HepG2 (cell line): ENCODE data around the gene TTYH1. TPM values are rescaled to one million over a fixed set of nuclear protein-coding genes. Genes with fewer than 3 reads are reported as not detected.

Source experiments
- ARID2 ChIP-seq: sonication (generic); formaldehyde crosslinking; IDR thresholded peaks from 2 replicates; pipeline ENCODE4 v1.8.1; 2022; ENCODE audit warnings: mild to moderate bottlenecking, missing genetic modification reagents, borderline replicate concordance
- CAMTA2 ChIP-seq: sonication (generic); formaldehyde crosslinking; IDR thresholded peaks from 2 replicates; pipeline ENCODE4 v1.4.0; 2020; ENCODE audit warnings: mild to moderate bottlenecking, missing genetic modification reagents, borderline replicate concordance
- CBFB ChIP-seq: sonication (generic); formaldehyde crosslinking; IDR thresholded peaks from 2 replicates; pipeline ENCODE4 v1.4.0; 2020; ENCODE audit warnings: missing genetic modification reagents
- FOXM1 ChIP-seq: sonication (generic); formaldehyde crosslinking; IDR thresholded peaks from 2 replicates; pipeline ENCODE4 v1.5.0; 2020; ENCODE audit warnings: missing genetic modification reagents
- HNF4G ChIP-seq, 2 experiments: sonication (generic) in 1 of 2; formaldehyde crosslinking in 1 of 2; IDR thresholded peaks; 2 replicates each; pipeline versions ENCODE4 v1.4.0 to v1.6.1; 2011 to 2020; ENCODE audit warnings: borderline replicate concordance in 2 of 2, low read depth in 2 of 2, mild to moderate bottlenecking in 2 of 2, low read length in 1 of 2, missing genetic modification reagents in 1 of 2, moderate library complexity in 1 of 2
- HOXA5 ChIP-seq: sonication (generic); formaldehyde crosslinking; IDR thresholded peaks from 2 replicates; pipeline ENCODE4 v1.4.0; 2020; ENCODE audit warnings: missing genetic modification reagents
- IKZF4 ChIP-seq: sonication (generic); formaldehyde crosslinking; IDR thresholded peaks from 2 replicates; pipeline ENCODE4 v1.5.1; 2020; ENCODE audit warnings: borderline replicate concordance, mild to moderate bottlenecking, low read depth, missing genetic modification reagents; ENCODE audit errors: not compliant biosample characterization
- KAT8 ChIP-seq: IDR thresholded peaks from 2 replicates; pipeline ENCODE4 v1.6.1; 2016; ENCODE audit warnings: missing genetic modification reagents, missing compliant biosample characterization
- MED13 ChIP-seq: sonication (generic); formaldehyde crosslinking; IDR thresholded peaks from 2 replicates; pipeline ENCODE4 v1.5.0; 2020; ENCODE audit warnings: missing genetic modification reagents
- NR2C2 ChIP-seq: sonication (generic); formaldehyde crosslinking; IDR thresholded peaks from 2 replicates; pipeline ENCODE4 v1.4.0; 2020; ENCODE audit warnings: missing genetic modification reagents, mild to moderate bottlenecking, moderate library complexity, borderline replicate concordance
- NR2F6 ChIP-seq, 2 experiments: IDR thresholded peaks; 2 replicates each; pipeline ENCODE4 v1.6.1; 2016; ENCODE audit warnings: antibody characterized with exemption in 1 of 2, mild to moderate bottlenecking in 1 of 2
- RFX5 ChIP-seq: IDR thresholded peaks from 2 replicates; pipeline ENCODE4 v1.6.1; 2011; ENCODE audit warnings: low read depth, low read length, improper control_type of control experiment
- RNF2 ChIP-seq: fragments of 450-650 bp; conservative IDR thresholded peaks from 2 replicates; pipeline ENCODE4 v1.6.1; 2016; ENCODE audit warnings: low read depth
- SMC3 ChIP-seq: IDR thresholded peaks from 2 replicates; pipeline ENCODE4 v1.6.1; 2011; ENCODE audit warnings: low read length, improper control_type of control experiment
- SNRNP70 ChIP-seq: fragments of 200-400 bp; formaldehyde crosslinking; IDR thresholded peaks from 2 replicates; pipeline ENCODE4 v1.6.1; 2017; ENCODE audit warnings: mild to moderate bottlenecking, low read depth, low read length, moderate library complexity
- TEF ChIP-seq: sonication (generic); formaldehyde crosslinking; IDR thresholded peaks from 2 replicates; pipeline ENCODE4 v1.5.0; 2020; ENCODE audit warnings: missing genetic modification reagents
- XRCC5 ChIP-seq: fragments of 200-400 bp; formaldehyde crosslinking; optimal IDR thresholded peaks from 2 replicates; pipeline ENCODE3; 2017; ENCODE audit warnings: mild to moderate bottlenecking, low read length
- ZBTB33 ChIP-seq: sonication (generic); formaldehyde crosslinking; IDR thresholded peaks from 2 replicates; pipeline ENCODE4 v1.4.0; 2020; ENCODE audit warnings: missing genetic modification reagents
- ZNF20 ChIP-seq: sonication (generic); formaldehyde crosslinking; IDR thresholded peaks from 2 replicates; pipeline ENCODE4 v1.4.0; 2020; ENCODE audit warnings: mild to moderate bottlenecking, moderate library complexity, missing genetic modification reagents
- ZNF44 ChIP-seq: sonication (generic); formaldehyde crosslinking; IDR thresholded peaks from 2 replicates; pipeline ENCODE4 v1.5.1; 2020; ENCODE audit warnings: mild to moderate bottlenecking, missing genetic modification reagents
- ZNF563 ChIP-seq: sonication (generic); formaldehyde crosslinking; IDR thresholded peaks from 2 replicates; pipeline ENCODE4 v1.8.0; 2022; ENCODE audit warnings: mild to moderate bottlenecking, moderate library complexity, missing genetic modification reagents
- ZNF784 ChIP-seq: sonication (generic); formaldehyde crosslinking; IDR thresholded peaks from 2 replicates; pipeline ENCODE4 v1.5.1; 2020; ENCODE audit warnings: missing genetic modification reagents, mild to moderate bottlenecking, borderline replicate concordance
- ZSCAN21 ChIP-seq: sonication (generic); formaldehyde crosslinking; IDR thresholded peaks from 2 replicates; pipeline ENCODE4 v1.8.0; 2022; ENCODE audit warnings: mild to moderate bottlenecking, missing genetic modification reagents, moderate library complexity, borderline replicate concordance
- polyA plus RNA-seq, 8 experiments: library from polyadenylated mRNA; depleted of rRNA in 3 of 8; stranded (reverse) in 7 of 8; unstranded in 1 of 8; fragments of >200 nt; fragmentation: Illumina TruSeq in 4 of 8; extraction: Trizol in 4 of 8; gene quantifications; 2 replicates each; pipeline versions ENCODE4 v1.2.1 to v1.2.3, GENCODE V29; 2011 to 2016; ENCODE audit warnings: low read depth in 4 of 8, missing spikeins in 1 of 8, mixed read lengths in 1 of 8; ENCODE audit not compliant: insufficient read depth in 1 of 8
- total RNA-seq, 5 experiments: library from RNA; depleted of rRNA; stranded (reverse); fragments of >200 nt; fragmentation: Illumina TruSeq; extraction: Trizol; gene quantifications; 2 replicates each; pipeline ENCODE4 v1.2.3, GENCODE V29; 2016; ENCODE audit warnings: low read depth in 1 of 5
- TF ChIP-seq, protein P1 (sequence below): sonication (generic); formaldehyde crosslinking; IDR thresholded peaks from 2 replicates; pipeline ENCODE4 v1.4.0; 2020; ENCODE audit warnings: mild to moderate bottlenecking, missing genetic modification reagents
- TF ChIP-seq, protein P2 (sequence below): sonication (generic); formaldehyde crosslinking; IDR thresholded peaks from 2 replicates; pipeline ENCODE4 v1.4.0; 2020; ENCODE audit warnings: missing genetic modification reagents

The TTYH1 gene
- total and polyA plus RNA-seq, 2 of the 13 experiments (the other 11 are each of a cell fraction or from before 2014, with no cell fraction given), result 6.9 to 19.9 TPM

DNA sequence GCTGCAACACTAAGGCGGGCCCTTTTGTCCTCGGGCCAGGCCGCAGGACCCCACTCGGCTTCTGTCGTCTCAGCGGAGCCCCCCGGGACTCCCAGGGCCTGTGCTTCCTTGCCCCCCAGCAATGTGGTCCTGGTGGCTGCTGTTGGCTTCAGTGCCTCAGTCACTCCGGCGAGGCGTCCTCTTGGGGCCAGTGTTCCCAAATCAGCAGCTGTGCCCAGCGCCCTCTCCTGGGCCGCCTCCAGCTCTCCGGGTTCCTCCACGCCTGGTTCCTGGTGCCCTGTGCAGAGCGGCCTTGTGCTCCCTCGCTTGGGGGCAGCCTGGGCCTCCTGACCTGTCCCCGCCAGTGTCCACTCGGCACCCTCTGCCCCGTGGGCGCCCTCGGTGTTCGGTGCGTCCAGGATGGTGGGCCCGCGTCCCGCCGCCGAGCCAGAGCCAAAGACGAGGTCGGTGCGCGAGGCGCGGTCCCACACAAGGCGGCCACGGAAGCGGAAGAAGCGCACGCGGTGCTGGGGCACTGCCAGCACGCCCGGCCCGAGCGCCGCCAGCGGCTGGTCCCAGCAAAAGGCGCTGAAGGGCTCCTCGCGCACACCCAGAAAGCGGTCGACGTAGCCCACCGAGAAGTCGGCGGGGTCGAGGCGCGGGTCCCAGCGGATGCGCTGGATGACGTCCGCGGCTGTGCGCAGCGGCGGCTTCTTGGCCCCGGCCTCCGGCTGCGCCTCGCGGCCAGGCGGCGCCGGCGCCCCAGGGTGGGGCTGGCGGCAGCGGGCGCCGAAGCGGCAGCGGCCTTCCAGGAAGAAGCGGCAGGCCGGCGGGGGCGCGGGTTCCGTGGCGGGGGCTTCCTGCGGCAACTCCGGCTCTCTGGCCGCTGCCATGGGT, 47.6 kb downstream of the TTYH1 start (continued):
- TF ChIP-seq ZBTB33 (CRISPR knock-in tag) (no peak), ZNF44 (CRISPR knock-in tag) (no peak), ARID2 (CRISPR knock-in tag) (peak; percentile 98), ZNF20 (no peak), MED13 (CRISPR knock-in tag) (0 out of 2 replicates have a peak, but pooled peaks have one; percentile 52), XRCC5 (peak; percentile 61), CAMTA2 (peak; percentile 24), HNF4G (IDR thresholded peaks at IDR 0.05; ENCODE audit: borderline replicate concordance, low read depth, low read length) (no peak), HNF4G (CRISPR knock-in tag; IDR thresholded peaks at IDR 0.05; ENCODE audit: borderline replicate concordance, low read depth) (0 out of 2 replicates have a peak, but pooled peaks have one; percentile 39), NR2C2 (no peak), HOXA5 (CRISPR knock-in tag) (no peak), TEF (CRISPR knock-in tag) (no peak), KAT8 (no peak), SMC3 (no peak), RNF2 (peak; percentile 61), SNRNP70 (no peak), FOXM1 (CRISPR knock-in tag) (0 out of 2 replicates have a peak, but pooled peaks have one; percentile 30), IKZF4 (CRISPR knock-in tag) (no peak), RFX5 (no peak), CBFB (CRISPR knock-in tag) (peak; percentile 52; the same call in 1 of the 2 replicates), NR2F6 (IDR thresholded peaks at IDR 0.05) (no peak), NR2F6 (CRISPR knock-in tag; IDR thresholded peaks at IDR 0.05) (no peak), ZNF563 (CRISPR knock-in tag) (peak; percentile 40; the same call in 1 of the 2 replicates), ZSCAN21 (CRISPR knock-in tag) (peak; percentile 41; the same call in 1 of the 2 replicates), ZNF784 (CRISPR knock-in tag) (peak; percentile 86)
- TF ChIP-seq, protein P1, sequence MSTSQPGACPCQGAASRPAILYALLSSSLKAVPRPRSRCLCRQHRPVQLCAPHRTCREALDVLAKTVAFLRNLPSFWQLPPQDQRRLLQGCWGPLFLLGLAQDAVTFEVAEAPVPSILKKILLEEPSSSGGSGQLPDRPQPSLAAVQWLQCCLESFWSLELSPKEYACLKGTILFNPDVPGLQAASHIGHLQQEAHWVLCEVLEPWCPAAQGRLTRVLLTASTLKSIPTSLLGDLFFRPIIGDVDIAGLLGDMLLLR, result 0 out of 2 replicates have a peak, but pooled peaks have one; percentile 35
- TF ChIP-seq, protein P2, sequence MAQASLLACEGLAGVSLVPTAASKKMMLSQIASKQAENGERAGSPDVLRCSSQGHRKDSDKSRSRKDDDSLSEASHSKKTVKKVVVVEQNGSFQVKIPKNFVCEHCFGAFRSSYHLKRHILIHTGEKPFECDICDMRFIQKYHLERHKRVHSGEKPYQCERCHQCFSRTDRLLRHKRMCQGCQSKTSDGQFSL (CRISPR knock-in tag), result peak; percentile 39; the same call in 1 of the 2 replicates
